DND-41 (cell line): ENCODE results near the gene LY6G6F.

Source experiments
- ATAC-seq: fragments of 200-7000 bp; cut with Tn5 transposase; 3 replicates; pipeline ENCODE4 v1.9.1; 2021; ENCODE audit warnings: low read depth; ENCODE audit not compliant: insufficient read depth
- DNase-seq: peaks from one replicate; pipeline ENCODE4 v3.0.0-alpha.2; 2020
- H2AFZ ChIP-seq: 2 replicates; pipeline ENCODE4 v1.6.0; 2012; ENCODE audit warnings: low read depth, low read length
- H3K27ac ChIP-seq: 2 replicates; pipeline ENCODE4 v1.5.1; 2012; ENCODE audit warnings: low read length, inconsistent platforms
- H3K27me3 ChIP-seq: fragments of 200-600 bp; sonication (generic); 2 replicates; pipeline ENCODE4 v1.6.0; 2012; ENCODE audit warnings: low read length, mild to moderate bottlenecking, inconsistent platforms; ENCODE audit not compliant: insufficient read depth, poor library complexity
- H3K36me3 ChIP-seq: 2 replicates; pipeline ENCODE4 v1.5.1; 2012; ENCODE audit warnings: low read length, inconsistent platforms; ENCODE audit not compliant: insufficient read depth
- H3K4me1 ChIP-seq: 2 replicates; pipeline ENCODE4 v1.5.1; 2012; ENCODE audit warnings: mild to moderate bottlenecking, low read length; ENCODE audit not compliant: insufficient read depth
- H3K4me2 ChIP-seq: 2 replicates; pipeline ENCODE4 v1.6.0; 2012; ENCODE audit warnings: mild to moderate bottlenecking, moderate library complexity, low read length, inconsistent platforms; ENCODE audit not compliant: insufficient read depth
- H3K4me3 ChIP-seq, 2 experiments: fragments of 200-600 bp in 1 of 2; shearing (Covaris generic) in 1 of 2; 2 replicates each; pipeline ENCODE4 v1.5.1; 2012 to 2016; ENCODE audit warnings: inconsistent platforms in 2 of 2, low read length in 2 of 2, mild to moderate bottlenecking in 2 of 2, low read depth in 1 of 2, moderate library complexity in 1 of 2
- H3K79me2 ChIP-seq: 2 replicates; pipeline ENCODE4 v1.6.0; 2012; ENCODE audit warnings: low read length, inconsistent platforms; ENCODE audit not compliant: insufficient read depth
- H3K9ac ChIP-seq: 2 replicates; pipeline ENCODE4 v1.6.0; 2012; ENCODE audit warnings: low read depth, mild to moderate bottlenecking, inconsistent platforms, low read length, moderate library complexity
- H3K9me3 ChIP-seq: 2 replicates; pipeline ENCODE4 v1.5.1; 2012; ENCODE audit warnings: low read length, moderate library complexity, mild to moderate bottlenecking, inconsistent platforms; ENCODE audit not compliant: insufficient read depth, severe bottlenecking
- H4K20me1 ChIP-seq: 2 replicates; pipeline ENCODE4 v1.6.0; 2012; ENCODE audit warnings: low read length; ENCODE audit not compliant: insufficient read depth
- CTCF ChIP-seq: IDR thresholded peaks from 2 replicates; pipeline ENCODE4 v1.5.1; 2012; ENCODE audit warnings: borderline replicate concordance, low read length, moderate library complexity, mild to moderate bottlenecking; ENCODE audit not compliant: poor library complexity, severe bottlenecking; ENCODE audit errors: extremely low read depth
- EZH2 ChIP-seq: IDR thresholded peaks from 3 replicates; pipeline ENCODE4 v1.6.1; 2012; ENCODE audit warnings: borderline replicate concordance, low read depth, mild to moderate bottlenecking, moderate library complexity, low read length, inconsistent platforms; ENCODE audit not compliant: severe bottlenecking

The LY6G6F gene

GRCh38 chr6:31741815-31742214, 35.1 kb downstream of the LY6G6F start:
- Histone ChIP-seq H2AFZ (no peak overlapping the region), H3K4me1 (peaks cover 45% of the 10 kb centered on the region), H3K27ac (peak overlapping the region; percentile 99; the same call in 1 of the 2 replicates)

GRCh38 chr6:31742894-31743293, 36.2 kb downstream of the LY6G6F start:
- H3K36me3 ChIP-seq: peaks cover 57% of the 10 kb centered on the region
- no peaks in the 10 kb centered on the region for H3K9me3 ChIP-seq
- no peak for TF ChIP-seq EZH2
- no peak for TF ChIP-seq CTCF
- no peak overlapping the region for H3K4me2 ChIP-seq
- peaks cover 6% of the 10 kb centered on the region; the same call in 1 of the 2 replicates for H4K20me1 ChIP-seq
- ATAC-seq: no peak
- H2AFZ ChIP-seq: no peak overlapping the region
- H3K27ac ChIP-seq: no peak overlapping the region
- no peak overlapping the region for H3K9ac ChIP-seq
- H3K79me2 ChIP-seq: peaks cover 34% of the 10 kb centered on the region
- no peak overlapping the region for H3K4me3 ChIP-seq
- DNase-seq: no peak
- no peaks in the 10 kb centered on the region for H3K27me3 ChIP-seq
- H3K4me1 ChIP-seq: peaks cover 34% of the 10 kb centered on the region

More at GRCh38 chr6:31741815-31742214, 35.1 kb downstream of the LY6G6F start:
- Histone ChIP-seq H3K4me2 (peak overlapping the region; percentile 23), H4K20me1 (no peaks in the 10 kb centered on the region), H3K27me3 (no peaks in the 10 kb centered on the region), H3K79me2 (peaks cover 36% of the 10 kb centered on the region), H3K9ac (peak overlapping the region; percentile 22), H3K9me3 (no peaks in the 10 kb centered on the region), H3K4me3 (no peak overlapping the region), H3K36me3 (peaks cover 46% of the 10 kb centered on the region)
- TF ChIP-seq CTCF: no peak
- no peak for TF ChIP-seq EZH2
- DNase-seq (no peak), ATAC-seq (no peak)

GRCh38 chr6:31744422-31744821, 37.8 kb downstream of the LY6G6F start:
- Histone ChIP-seq H4K20me1 (peaks cover 6% of the 10 kb centered on the region; the same call in 1 of the 2 replicates), H3K4me1 (peaks cover 19% of the 10 kb centered on the region), H2AFZ (no peak overlapping the region), H3K4me3 (no peak overlapping the region), H3K27ac (no peak overlapping the region), H3K36me3 (peaks cover 64% of the 10 kb centered on the region), H3K4me2 (no peak overlapping the region), H3K9ac (no peak overlapping the region), H3K9me3 (no peaks in the 10 kb centered on the region), H3K79me2 (peaks cover 25% of the 10 kb centered on the region), H3K27me3 (no peaks in the 10 kb centered on the region)
- DNase-seq (no peak), ATAC-seq (no peak)
- TF ChIP-seq CTCF (no peak), EZH2 (no peak)
